ENCODE data around the gene EPS8L2.
A peak's percentile ranks its signal among the peaks of the same experiment; 100 is the strongest.

The EPS8L2 gene

DNA sequence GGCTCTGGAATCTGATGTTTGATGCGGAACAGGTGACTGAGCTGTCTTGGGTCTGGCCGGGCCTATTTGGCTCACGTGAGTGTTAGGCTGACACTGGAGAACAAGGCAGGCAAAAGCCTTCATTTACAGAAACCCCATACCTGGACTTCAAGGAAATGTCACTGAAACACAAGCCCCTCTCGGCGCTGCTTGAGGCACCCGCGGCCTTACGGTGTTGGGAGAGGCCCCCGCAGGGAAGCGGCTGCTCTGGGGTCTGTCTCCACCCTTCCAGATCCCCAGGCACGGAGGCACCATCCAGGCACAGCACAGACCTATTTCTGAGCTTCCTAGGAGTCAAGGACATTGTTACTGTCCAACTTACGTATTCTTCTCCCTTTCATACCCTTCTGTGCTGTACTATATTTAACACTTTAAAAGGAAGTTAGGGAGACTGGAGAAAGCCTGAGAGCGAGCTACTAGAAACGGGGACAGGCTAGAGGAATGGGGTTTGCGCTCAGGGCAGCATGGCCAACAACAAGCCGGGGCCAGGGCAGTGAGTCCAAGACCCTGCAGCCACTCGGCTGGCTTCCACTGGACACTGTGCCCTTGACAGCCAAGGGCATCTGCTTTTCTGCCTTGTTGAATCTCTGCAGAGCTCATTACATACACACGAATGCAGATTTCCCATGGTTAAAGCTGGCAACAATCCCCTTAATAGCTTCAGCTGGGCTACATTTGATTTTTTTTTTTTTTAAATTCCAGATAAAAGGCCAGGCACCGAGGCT, 45.2 kb upstream of the EPS8L2 start:
- no peak overlapping the region for H3K4me3 ChIP-seq (replicated peaks; ENCODE audit: low read depth, low read length)
- no peak for DNase-seq (ENCODE audit: extremely low read depth, low read depth)
- TF ChIP-seq, protein P1, sequence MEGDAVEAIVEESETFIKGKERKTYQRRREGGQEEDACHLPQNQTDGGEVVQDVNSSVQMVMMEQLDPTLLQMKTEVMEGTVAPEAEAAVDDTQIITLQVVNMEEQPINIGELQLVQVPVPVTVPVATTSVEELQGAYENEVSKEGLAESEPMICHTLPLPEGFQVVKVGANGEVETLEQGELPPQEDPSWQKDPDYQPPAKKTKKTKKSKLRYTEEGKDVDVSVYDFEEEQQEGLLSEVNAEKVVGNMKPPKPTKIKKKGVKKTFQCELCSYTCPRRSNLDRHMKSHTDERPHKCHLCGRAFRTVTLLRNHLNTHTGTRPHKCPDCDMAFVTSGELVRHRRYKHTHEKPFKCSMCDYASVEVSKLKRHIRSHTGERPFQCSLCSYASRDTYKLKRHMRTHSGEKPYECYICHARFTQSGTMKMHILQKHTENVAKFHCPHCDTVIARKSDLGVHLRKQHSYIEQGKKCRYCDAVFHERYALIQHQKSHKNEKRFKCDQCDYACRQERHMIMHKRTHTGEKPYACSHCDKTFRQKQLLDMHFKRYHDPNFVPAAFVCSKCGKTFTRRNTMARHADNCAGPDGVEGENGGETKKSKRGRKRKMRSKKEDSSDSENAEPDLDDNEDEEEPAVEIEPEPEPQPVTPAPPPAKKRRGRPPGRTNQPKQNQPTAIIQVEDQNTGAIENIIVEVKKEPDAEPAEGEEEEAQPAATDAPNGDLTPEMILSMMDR (IDR thresholded peaks at IDR 0.05; ENCODE audit: low read depth, low read length, missing control alignments): no peak

DNA sequence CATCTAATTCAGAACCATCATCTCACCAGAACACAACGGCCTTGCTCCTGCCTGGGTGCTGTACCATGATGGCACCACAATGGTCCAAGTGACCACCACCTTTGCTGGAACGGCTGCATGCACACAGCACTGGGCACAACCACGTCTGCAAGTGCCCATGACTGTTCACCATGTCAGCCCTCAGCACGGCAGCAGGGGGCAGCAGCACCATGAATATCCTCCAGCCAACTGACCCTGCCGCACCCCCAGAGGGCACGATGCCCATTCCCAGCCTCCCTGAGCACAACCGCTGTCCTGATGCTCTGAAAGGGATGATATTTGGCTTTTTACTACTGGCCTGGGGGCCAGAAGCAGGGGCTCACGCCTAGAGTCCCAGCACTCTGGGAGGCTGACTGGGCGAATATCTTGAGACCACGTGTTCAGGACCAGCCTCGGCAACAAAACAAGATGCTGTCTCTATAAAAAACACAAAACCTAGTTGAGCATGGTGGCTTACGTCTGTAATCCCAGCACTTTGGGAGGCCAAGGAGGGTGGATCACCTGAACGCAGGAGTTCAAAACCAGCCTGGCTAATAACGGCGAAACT, 43.2 kb upstream of the EPS8L2 start:
- TF ChIP-seq, protein P1 (IDR thresholded peaks at IDR 0.05; ENCODE audit: low read depth, low read length, missing control alignments): peak; percentile 75
- no peak overlapping the region for H3K4me3 ChIP-seq (replicated peaks; ENCODE audit: low read depth, low read length)
- DNase-seq (ENCODE audit: extremely low read depth, low read depth): peak; percentile 20

DNA sequence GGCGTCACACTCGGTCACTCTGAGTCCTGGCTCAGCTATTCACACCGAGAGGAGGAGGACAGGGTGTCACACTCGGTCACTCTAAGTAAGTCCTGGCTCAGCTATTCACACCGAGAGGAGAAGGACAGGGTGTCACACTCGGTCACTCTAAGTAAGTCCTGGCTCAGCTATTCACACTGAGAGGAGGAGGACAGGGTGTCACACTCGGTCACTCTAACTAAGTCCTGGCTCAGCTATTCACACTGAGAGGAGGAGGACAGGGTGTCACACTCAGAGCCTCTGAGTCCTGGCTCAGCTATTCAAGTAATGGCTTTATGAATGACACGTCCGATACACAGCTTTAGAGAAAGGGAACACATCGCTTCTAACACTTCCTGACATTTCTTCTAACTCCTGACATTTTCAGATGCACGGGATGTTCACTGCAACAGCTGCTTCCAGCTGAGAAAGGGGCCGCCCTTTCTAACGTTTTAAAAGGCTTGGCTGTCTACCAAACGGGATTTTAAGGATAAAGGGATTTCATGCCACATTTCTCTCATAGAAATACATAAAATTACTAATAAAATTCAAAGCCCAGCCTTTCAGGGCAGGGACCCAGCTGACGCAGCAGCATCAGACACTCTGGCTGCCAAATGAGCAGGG, 40.8 kb upstream of the EPS8L2 start:
- TF ChIP-seq, protein P1 (IDR thresholded peaks at IDR 0.05; ENCODE audit: low read depth, low read length, missing control alignments): no peak
- no peak overlapping the region for H3K4me3 ChIP-seq (replicated peaks; ENCODE audit: low read depth, low read length)
- no peak for DNase-seq (ENCODE audit: extremely low read depth, low read depth)

DNA sequence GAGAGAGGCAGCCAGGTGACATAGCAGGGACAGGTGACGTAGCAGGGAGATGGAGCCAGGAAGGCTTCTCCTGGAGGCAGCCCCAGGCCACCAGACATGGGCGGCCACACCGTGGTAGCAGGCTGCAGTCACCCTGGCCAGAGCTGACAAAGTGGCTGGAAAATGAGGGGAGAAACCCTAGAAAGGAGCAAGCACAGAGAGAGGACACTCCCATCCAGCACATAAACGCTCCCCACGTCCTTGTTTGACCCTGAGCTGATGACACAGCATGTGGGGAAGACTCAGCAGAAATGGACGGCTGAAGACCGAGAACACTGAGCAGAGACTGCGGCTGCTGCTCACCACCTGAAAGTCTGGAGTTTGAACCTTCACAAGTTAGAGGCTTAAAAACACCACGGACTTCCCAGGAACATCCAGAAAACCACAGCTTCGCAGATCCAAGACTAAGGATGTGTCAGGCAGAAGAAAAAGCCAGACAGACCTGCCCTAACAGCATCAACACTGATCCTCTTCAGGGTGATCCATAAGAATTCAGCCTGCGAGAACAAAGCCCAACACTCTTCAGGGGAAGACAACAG, 40.2 kb upstream of the EPS8L2 start:
- DNase-seq (ENCODE audit: extremely low read depth, low read depth): no peak
- TF ChIP-seq, protein P1 (IDR thresholded peaks at IDR 0.05; ENCODE audit: low read depth, low read length, missing control alignments): no peak
- H3K4me3 ChIP-seq (replicated peaks; ENCODE audit: low read depth, low read length): no peak overlapping the region

DNA sequence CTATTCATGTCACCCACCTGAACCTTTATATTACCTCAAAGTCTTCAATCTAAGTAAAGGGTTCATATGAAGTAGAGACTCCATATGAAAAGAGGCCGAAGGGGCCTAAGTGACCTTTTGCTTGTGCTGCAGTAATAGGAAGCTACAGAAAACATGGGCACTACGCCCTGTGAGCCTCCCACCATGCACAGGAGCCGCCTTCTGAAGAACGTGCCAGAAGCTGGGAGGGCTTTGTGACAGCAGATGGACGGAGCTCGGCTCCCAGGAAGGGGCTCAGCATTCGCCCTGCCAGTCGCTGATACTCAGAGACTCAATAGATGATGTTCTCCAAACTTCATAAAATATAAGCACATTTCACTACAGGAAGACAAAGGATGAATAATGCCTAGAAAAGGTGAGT, 32.2 kb upstream of the EPS8L2 start:
- TF ChIP-seq, protein P1 (IDR thresholded peaks at IDR 0.05; ENCODE audit: low read depth, low read length, missing control alignments): no peak
- H3K4me3 ChIP-seq (replicated peaks; ENCODE audit: low read depth, low read length): no peak overlapping the region
- no peak for DNase-seq (ENCODE audit: extremely low read depth, low read depth)

DNA sequence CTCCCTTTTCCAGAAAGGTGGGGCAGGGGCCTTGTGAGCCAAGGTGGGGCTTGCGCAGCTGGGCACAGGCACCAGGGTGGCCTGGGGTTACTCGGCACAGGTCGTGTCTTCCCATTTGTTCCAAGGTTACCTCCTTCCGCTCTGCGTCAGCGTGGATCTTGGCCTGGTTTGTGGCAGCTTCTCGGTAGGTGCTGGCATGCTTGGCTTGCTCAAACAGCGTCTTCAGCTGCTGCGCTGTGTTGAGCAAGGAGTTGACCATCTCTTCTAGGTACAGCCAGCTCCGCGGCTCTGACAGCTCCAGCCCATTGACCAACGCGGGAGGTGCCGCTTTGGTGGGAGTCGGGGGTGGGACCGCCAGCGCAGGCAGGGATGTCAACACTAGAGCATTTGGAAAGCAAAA, 31.6 kb upstream of the EPS8L2 start:
- DNase-seq (ENCODE audit: extremely low read depth, low read depth): no peak
- TF ChIP-seq, protein P1 (IDR thresholded peaks at IDR 0.05; ENCODE audit: low read depth, low read length, missing control alignments): no peak
- no peak overlapping the region for H3K4me3 ChIP-seq (replicated peaks; ENCODE audit: low read depth, low read length)

Data from HFF-Myc (cell line).